Measurements from ENCODE around the gene OR51B2.
"Not testable (repeated sequence)": the region's sequence is repeated elsewhere in the genome, so short reads cannot be mapped to it uniquely, and the experiment has no call there.

OR51B2 gene

DNA sequence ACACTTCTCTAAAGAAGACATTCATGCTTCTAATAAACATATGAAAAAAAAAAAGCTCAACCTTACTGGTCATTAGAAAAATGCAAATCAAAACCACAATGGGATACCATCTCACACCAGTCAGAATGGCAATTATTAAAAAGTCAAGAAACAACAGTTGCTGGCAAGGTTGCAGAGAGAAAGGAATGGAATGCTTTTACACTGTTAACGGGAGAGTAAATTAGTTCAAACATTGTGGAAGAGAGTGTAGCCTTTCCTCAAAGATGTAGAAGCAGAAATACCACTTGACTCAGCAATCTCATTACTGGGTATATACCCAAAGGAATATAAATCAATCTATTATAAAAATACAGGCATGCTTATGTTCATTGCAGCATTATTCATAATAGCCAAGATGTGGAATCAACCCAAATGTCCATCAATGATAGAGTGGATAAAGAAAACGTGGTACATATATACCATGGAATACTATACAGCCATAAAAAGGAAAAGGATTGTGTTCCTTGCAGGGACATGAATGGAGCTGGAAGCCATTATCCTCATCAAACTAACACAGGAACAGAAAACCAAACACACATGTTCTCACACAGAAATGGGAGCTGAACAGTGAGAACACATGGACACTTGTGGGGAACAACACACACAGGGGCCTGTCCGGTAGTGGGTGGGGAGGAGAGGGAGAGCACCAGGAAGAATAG, 10.6 kb downstream of the OR51B2 start:
- in situ Hi-C loops (cut with HindIII; ENCODE audit: low sequenced_read_pairs), result not testable (repeated sequence)

DNA sequence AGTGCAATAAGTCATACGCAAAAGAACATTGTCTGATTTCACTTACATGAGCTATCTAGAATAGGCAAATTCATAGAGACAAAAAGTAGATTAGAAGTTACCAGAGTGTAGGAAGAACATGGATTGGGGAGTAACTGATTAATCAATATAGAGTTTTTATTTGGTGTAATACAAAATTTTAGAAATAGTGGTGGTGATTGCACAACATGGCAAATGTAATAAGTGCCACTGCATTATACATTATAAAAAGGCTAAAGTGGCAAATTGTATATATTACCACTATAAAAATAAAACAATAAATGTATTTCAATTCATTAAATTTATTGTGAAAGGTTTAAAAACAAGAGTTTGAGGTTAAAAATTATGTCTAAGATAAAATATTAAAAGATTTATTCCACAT, 13.7 kb downstream of the OR51B2 start:
- in situ Hi-C loops (cut with HindIII; ENCODE audit: low sequenced_read_pairs), result no loop called here

DNA sequence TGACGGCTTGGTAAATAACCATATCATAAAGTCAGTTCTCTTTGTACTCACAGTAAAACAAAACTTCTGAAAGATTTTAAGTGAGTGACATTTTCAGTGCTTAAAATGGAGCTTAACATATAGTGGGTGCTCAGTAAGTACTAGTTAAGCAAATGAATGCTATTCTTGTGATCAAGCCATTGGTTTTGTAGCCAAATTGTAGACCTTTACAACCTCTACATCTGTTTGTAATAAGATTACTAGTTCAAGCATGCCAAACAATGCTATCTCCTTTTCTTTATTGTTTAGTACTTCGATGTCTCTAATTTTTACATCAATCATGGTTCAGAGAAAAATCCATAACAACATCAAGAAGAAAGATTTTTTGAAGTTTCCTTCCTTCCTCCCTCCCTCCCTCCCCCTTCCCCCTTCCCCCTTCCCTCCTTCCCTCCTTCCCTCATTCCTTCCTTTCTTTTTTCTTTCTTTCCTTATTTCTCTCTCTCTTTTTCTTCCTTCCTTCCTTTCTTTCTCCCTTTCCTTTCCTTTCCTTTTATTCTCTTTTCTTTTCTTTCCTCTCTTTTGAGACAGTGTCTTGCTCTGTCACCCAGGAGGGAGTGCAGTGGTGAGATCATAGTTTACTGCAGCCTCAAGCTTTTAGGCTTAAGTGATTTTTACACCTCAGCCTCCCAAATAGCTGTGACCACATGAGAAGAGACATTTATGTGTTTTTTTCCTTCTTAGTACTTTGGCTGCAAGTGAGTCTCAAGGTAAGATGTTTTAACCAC, 16.7 kb downstream of the OR51B2 start:
- in situ Hi-C loops (cut with HindIII; ENCODE audit: low sequenced_read_pairs), result no loop called here

DNA sequence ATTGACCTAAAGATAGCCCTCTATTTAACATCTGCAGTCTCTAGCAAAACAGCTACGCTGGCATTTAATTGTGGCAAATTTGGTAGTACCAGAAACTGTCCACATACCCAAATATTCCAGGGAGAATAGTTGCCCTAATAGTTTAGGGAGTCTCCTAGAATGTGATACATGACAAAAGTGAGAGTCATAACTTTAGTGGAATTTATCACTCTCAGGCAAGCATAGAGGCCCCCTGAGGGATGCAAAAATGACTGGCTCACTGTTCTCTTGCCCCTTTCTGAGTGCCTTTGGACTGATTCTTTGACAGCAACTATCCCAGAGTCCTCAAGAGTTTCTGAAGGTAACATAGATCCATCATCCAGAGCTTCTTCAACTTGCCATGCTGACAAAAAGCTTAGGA, 20.1 kb downstream of the OR51B2 start:
- in situ Hi-C loops (cut with HindIII; ENCODE audit: low sequenced_read_pairs), result no loop called here

DNA sequence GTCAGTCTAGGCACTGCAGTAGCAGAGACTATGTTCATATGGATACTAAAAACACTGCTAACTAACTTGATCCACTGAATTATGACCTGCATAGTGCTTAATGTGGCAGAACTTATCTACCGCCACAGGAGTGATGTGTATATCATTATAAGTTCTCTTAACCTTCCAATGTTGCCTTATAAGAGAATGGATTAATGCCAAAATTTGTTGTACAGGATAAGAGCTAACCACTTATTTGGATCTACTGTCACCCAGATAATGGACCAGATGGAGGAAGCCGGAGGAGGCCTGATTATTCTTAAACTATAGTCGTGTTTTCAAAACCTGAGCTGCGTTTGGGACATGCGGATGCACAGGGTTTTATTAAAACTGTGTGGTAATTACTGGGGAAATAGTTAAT, 20.5 kb downstream of the OR51B2 start:
- in situ Hi-C loops (cut with HindIII; ENCODE audit: low sequenced_read_pairs), result no loop called here

DNA sequence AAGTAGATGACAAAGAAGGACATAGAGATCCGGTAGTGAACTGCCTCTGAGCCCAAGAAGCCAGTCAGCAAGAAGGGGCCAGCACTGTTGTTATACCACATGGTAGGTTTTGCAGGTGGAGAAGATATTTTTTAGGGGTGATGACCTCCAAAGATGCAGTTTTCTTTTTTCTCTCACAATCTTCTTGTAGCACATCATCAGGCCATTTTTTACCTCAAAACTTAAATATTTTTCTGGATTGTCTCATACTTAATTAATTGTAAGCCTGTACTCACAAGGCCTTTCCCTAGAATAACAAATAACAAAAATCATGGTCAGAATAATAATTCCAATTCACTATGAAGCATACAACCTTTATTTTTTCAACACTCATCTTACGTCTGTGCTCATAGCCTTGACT, 22.3 kb downstream of the OR51B2 start, which contains the start of gene OR51B4:
OR51B4 (minus strand) TSS at position 101 of the 400 bp plus-strand sequence; CDS start at position 101, 0 bp downstream.
- in situ Hi-C loops (cut with HindIII; ENCODE audit: low sequenced_read_pairs), result no loop called here

DNA sequence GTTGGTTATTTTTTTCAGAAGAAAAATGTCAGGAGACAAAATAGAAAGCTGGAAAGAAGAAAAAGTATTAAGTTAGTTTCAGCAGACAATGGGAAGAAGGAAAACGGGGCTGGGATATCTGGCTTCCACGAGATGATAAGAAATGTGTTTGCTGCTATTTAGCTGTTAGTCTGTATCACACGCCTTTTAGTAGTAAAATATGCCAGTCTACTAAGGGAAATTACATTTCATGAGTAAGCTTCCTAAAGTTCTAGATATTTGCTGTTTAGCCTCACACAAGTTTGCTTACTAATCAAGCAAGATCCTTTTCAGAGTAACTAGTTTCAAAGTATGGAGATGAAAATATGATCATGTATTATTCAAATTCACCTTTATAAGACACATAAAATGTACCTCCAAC, 23.8 kb downstream of the OR51B2 start:
- in situ Hi-C loops (cut with HindIII; ENCODE audit: low sequenced_read_pairs), result no loop called here

DNA sequence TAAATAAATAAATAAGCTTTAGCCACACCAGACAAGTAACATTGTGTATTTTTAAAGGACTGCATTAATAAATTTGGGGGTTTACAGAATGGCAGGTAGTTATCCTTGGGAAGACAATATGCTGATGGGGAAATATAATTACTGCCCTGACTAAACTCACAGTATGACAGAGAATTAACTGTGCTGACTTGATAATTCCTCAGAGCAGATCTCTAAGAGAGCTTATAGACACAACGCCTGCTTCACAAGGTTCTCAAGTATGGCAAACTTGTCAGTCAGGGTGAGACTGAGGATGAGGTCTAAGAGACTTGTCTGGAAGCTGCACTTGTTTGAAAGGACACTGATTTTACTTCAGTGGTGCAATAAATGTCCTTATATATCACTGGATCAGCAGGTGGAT, 25.6 kb downstream of the OR51B2 start:
- in situ Hi-C loops (cut with HindIII; ENCODE audit: low sequenced_read_pairs), result no loop called here

DNA sequence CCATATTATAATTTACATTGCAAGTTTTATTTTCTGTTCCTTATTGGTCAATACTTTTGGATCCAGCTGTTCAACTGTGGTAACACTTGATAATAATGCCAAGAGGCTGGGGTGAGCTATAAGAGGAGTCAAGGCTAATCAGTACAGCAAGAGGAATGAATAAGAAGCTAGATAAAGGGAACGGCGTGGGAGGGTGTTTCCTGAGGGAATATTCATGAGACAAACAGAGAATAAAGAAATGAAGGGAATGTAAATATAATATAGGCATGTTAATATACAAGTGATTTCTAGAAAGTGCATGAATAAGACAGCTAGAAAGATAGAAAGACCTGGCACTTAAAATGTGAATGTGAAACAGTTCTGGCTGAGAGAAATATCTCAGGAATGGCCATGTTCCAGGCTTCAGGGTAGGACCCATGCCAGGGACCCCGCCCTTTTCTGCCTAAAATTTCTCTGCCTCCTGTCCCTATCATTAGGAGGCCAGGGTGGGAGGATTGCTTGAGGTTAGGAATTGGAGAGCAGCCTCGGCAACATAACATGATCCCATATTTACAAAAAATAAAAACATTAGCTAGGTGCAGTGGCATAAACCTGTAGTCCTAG, 26.3 kb downstream of the OR51B2 start:
- in situ Hi-C loops (cut with HindIII; ENCODE audit: low sequenced_read_pairs), result no loop called here

DNA sequence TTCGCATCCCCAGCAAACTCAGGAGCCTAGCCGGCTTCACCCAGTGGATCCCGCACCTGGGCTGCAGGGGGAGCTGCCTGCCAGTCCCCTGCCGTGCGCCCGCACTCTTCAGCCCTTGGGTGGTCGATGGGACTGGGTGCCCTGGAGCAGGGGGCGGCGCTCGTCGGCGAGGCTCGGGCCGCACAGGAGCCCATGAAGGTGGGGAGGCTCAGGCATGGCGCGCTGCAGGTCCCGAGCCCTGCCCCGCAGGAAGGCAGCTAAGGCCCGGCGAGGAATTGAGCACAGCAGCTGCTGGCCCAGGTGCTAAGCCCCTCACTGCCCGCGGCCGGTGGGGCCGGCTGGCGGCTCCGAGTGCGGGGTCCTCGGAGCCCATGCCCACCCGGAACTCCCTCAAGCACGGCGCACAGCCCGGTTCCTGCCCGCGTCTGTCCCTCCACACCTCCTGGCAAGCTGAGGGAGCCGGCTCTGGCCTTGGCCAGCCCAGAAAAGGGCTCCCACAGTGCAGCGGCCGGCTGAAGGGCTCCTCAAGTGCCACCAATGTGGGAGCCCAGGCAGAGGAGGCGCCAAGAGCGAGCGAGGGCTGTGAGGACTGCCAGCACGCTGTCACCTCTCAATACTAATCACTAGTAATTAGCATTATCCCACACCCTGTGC, 29.6 kb downstream of the OR51B2 start:
- in situ Hi-C loops (cut with HindIII; ENCODE audit: low sequenced_read_pairs), result not testable (repeated sequence)

DNA sequence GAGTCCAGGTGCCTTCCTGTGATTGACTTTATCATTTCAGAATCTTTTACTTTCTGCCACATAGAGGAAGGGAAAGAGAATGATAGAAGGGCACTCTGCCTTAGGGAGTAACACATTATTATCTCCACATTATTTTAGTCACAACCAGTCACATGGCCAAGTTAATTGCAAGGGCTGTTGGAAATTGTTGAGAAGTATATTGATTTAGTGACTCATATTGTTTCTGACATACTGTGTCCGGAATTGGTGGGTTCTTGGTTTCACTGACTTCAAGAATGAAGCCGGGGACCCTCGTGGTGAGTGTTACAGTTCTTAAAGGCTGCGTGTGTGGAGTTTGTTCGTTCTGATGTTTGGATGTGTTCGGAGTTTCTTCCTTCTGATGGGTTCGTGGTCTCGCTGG, 31.1 kb downstream of the OR51B2 start:
- in situ Hi-C loops (cut with HindIII; ENCODE audit: low sequenced_read_pairs), result no loop called here

DNA sequence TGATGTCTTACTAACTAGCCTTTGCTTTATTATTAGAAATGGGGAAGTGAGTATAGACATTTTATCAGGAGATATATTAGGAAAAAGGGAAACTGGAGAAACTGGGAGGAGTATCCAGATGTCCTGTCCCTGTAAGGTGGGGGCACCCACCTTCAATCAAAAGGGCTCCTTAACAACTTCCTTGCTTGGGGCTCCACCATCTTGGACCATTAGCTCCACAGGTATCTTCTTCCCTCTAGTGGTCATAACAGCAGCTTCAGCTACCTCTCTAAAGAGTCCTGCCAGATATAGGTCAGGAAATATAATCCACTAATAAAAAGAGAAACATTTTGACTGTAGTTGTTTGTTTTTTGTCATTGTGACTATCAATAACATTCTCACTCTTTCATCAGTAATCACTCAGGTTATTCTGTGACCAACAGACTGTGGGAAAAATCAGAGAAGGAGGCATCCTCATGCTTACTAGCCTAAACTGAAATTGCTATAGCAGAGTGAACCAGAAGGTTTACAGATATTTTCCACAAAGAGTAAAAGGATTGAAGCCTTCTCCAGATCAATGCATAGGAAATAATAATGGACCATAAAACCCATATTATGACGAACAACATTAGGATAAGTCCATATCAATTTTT, 32.8 kb downstream of the OR51B2 start:
- in situ Hi-C loops (cut with HindIII; ENCODE audit: low sequenced_read_pairs), result no loop called here

DNA sequence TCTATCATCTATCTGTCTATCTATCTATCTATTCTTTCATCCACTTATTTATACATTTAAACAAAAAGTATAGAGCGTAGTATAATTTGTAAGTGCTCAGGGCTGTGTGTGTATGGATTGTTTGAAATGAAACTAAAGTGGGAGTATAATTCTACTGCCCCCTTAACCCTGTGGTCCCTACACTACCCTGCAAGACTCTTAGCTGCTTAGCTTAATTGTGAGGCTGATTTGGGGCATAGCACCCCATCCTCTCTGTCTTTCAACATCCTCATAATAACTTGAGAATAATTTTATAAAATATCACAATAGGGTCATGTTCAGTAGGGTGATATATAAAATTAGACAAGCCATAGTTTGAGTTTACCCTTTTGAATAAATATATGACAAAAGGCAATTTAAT, 34.0 kb downstream of the OR51B2 start:
- in situ Hi-C loops (cut with HindIII; ENCODE audit: low sequenced_read_pairs), result no loop called here

DNA sequence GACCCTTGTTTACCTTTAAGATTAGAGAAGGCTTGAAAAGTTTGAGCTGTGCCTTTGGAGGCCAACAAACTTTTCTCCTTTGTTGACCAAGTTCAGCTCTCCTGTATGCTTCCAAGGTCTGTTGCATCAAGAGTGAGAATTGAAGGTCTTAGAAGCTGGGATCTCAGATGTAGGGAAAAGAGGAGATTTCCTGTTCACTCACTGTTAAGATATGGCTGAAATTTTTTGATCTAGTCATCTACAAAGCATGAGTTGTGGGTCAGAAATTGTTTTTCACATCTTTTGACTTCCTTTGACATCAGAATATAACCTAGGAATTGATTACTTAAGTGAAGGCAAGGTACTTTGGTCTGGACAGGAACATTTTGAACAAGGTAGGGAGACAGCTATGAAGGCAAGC, 34.4 kb downstream of the OR51B2 start:
- in situ Hi-C loops (cut with HindIII; ENCODE audit: low sequenced_read_pairs), result no loop called here

DNA sequence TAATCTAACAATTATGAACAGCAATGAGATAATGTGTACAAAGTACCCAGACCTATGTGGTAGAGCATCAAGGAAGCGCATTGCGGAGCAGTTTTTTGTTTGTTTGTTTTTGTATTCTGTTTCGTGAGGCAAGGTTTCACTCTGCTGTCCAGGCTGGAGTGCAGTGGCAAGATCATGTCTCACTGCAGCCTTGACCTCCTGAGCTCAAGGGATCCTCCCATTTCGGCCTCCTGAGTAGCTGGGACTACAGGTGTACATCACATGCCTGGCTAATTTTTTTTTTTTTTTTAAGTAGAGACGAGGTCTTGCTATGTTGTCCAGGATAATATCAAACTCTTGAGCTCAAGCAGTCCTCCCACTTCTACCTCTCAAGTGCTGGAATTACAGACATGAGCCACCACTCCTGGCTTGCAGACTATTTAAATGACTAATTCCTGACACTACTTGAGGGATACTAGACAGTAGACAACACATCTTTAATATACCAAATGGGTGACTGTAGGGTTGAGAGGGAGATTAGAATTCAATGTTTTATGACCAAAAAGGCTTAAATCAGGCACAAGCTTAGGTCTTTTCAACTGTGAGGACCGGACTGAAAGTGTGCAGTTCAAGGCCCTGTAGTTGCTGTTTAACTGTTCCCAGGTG, 35.1 kb downstream of the OR51B2 start:
- in situ Hi-C loops (cut with HindIII; ENCODE audit: low sequenced_read_pairs), result no loop called here

DNA sequence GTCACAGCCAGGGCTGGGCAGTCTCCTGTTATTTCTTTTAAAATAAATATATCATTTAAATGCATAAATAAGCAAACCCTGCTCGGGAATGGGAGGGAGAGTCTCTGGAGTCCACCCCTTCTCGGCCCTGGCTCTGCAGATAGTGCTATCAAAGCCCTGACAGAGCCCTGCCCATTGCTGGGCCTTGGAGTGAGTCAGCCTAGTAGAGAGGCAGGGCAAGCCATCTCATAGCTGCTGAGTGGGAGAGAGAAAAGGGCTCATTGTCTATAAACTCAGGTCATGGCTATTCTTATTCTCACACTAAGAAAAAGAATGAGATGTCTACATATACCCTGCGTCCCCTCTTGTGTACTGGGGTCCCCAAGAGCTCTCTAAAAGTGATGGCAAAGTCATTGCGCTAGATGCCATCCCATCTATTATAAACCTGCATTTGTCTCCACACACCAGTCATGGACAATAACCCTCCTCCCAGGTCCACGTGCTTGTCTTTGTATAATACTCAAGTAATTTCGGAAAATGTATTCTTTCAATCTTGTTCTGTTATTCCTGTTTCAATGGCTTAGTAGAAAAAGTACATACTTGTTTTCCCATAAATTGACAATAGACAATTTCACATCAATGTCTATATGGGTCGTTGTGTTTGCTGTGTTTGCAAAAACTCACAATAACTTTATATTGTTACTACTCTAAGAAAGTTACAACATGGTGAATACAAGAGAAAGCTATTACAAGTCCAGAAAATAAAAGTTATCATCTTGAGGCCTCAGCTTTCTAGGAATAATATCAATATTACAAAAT, 35.8 kb downstream of the OR51B2 start:
- in situ Hi-C loops (cut with HindIII; ENCODE audit: low sequenced_read_pairs), result no loop called here

DNA sequence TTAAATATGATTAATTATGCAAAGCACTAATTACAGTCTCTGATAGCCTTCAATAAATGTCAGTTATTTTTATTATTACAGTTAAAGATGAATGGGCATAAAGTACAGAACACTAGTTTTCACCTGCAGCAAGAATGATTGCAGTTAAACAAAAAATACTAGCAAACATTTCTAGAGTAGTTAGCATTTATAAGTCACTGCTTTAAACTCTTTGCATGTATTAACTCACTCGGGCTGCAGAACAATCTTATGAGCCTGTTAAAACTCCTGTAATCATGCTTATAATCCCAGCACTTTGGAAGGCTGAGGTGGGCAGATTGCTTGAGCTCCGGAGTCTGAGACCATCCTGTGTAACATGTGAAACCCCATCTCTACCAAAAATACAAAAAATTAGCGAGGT, 37.2 kb downstream of the OR51B2 start:
- in situ Hi-C loops (cut with HindIII; ENCODE audit: low sequenced_read_pairs), result no loop called here

DNA sequence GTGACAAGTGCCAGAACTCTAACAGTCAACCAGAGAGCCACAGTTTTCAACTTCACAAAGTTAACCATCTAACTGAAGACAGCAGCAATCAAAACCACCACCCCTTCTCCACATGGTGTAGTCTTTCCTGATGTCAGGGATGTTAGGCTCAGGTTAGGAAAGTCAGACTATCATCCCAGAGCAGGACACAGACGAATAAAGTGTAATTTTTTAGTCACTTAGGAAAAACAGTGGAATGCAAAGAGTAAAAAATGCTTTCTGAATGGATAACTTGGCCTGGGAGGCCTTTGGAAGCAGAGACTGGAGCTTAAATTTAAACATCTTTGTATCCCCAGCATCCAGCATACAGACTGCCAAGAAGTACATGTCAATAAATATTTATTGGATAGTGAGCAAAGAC, 37.7 kb downstream of the OR51B2 start:
- in situ Hi-C loops (cut with HindIII; ENCODE audit: low sequenced_read_pairs), result no loop called here

DNA sequence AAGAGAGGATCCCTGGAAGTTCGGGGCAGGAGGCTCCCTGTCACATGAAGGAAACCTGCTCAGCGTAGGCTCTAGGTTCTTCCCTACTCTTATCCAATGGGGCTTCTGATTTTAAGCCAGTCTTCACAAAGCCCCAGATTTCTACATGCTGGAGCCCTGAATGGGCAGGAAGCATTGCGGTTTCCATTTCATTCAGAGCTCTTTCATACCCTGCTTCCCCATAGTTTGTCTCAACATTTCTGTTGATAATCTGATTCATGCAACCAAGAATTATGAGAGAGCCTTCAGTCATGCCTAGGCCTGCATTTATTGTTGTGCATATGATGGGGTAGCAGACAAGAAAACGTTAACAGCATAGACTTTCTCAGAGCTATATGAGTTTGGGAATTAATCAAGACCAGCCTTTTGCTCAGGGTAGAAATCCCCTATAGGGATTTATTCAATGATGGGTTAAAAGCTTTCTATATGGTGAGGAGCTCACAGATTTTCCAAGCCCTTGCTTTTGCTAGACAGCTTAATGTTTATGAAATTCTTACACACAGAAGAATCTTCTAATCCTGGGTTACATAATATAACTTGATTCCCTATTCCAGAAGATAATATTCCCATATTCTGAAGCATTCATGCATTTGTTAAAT, 38.3 kb downstream of the OR51B2 start:
- in situ Hi-C loops (cut with HindIII; ENCODE audit: low sequenced_read_pairs), result no loop called here

All from DLD1 (cell line).